GM13976 (cell line): ENCODE measurements around the gene CD164.

ENCODE experiments used
- DNase-seq: peaks from one replicate; pipeline ENCODE4 v3.0.0; 2012; ENCODE audit warnings: low spot score
- CTCF ChIP-seq: IDR thresholded peaks from 2 replicates; pipeline ENCODE4 v1.5.1; 2012; ENCODE audit warnings: borderline replicate concordance, mild to moderate bottlenecking; ENCODE audit not compliant: insufficient read depth; ENCODE audit errors: extremely low read depth, missing control alignments, control extremely low read depth
- in situ Hi-C: fragments of 300-500 bp; cut with MboI; formaldehyde crosslinking; loops from one replicate; pipeline ENCODE4 v1.12.0; 2022; ENCODE audit warnings: low sequenced_read_pairs, mixed read lengths, inconsistent platforms; ENCODE audit not compliant: unreplicated experiment

Gene CD164

GRCh38 chr6:109393157-109393885, 11.1 kb upstream of the CD164 start:
- no peak for DNase-seq
- TF ChIP-seq CTCF = no peak
- in situ Hi-C loops = no loop called here

GRCh38 chr6:109389650-109390274, 7.5 kb upstream of the CD164 start:
- in situ Hi-C loops = loop anchor here (10.0 kb wide), 2 partner anchors 205 to 295 kb away; partner anchors contain the start of genes CEP57L1 and SESN1
- no peak for TF ChIP-seq CTCF
- no peak for DNase-seq

- in situ Hi-C loops = loop anchor here (10.0 kb wide), 2 partner anchors 203 to 293 kb away; partner anchors contain the start of genes CEP57L1 and SESN1
Measured at GRCh38 chr6:109388265-109388664, 6.0 kb upstream of the CD164 start.

GRCh38 chr6:109383438-109383940, 1.2 kb upstream of the CD164 start:
- in situ Hi-C loops = loop anchor here (10.0 kb wide), 2 partner anchors 199 to 289 kb away; partner anchors contain the start of genes CEP57L1 and SESN1
- no peak for TF ChIP-seq CTCF

More at GRCh38 chr6:109388265-109388664, 6.0 kb upstream of the CD164 start:
- TF ChIP-seq CTCF = no peak
- no peak for DNase-seq

GRCh38 chr6:109382576-109383437, 540 bp upstream of the CD164 start:
- peak; percentile 92 for DNase-seq
- in situ Hi-C loops = loop anchor here (10.0 kb wide), 2 partner anchors 198 to 288 kb away; partner anchors contain the start of genes CEP57L1 and SESN1
- TF ChIP-seq CTCF = peak; percentile 38

More at GRCh38 chr6:109383438-109383940, 1.2 kb upstream of the CD164 start:
- no peak for DNase-seq
